Globus pallidus (tissue), 1 donor: ENCODE data around the gene HTR1A.
A peak's percentile ranks its signal among the peaks of the same experiment; 100 is the strongest.

Experiments used
- DNase-seq: peaks from one replicate; pipeline ENCODE4 v3.0.0-alpha.2; 2015; ENCODE audit warnings: low spot score

HTR1A gene

DNA sequence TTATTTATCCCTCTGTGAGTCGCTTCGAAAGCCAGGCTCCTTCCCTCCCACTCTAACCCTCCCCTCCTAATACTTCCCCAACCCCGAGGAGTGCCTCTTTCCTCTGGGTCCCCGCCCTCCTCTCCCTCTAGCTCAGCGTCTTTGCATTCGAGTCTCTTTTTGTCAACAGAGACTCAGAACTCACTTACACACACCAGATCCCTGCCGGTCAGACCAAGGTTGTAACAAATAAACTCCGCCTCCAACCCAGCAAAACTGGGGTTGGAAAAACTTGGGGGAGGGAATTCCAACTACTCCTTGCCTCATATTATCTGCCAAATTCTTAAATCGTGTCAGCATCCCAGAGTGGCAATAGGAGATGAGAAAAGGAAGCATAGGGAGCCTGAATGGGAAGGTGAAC is at the start of gene HTR1A:
Gene HTR1A (minus strand): TSS at position 167 of the 400 bp plus-strand sequence. CDS start 726 bp downstream, outside the sequence.
- DNase-seq, result no peak

- no peak for DNase-seq
Observed at GRCh38 chr5:64003966-64004365, 41.7 kb upstream of the HTR1A start.

DNA sequence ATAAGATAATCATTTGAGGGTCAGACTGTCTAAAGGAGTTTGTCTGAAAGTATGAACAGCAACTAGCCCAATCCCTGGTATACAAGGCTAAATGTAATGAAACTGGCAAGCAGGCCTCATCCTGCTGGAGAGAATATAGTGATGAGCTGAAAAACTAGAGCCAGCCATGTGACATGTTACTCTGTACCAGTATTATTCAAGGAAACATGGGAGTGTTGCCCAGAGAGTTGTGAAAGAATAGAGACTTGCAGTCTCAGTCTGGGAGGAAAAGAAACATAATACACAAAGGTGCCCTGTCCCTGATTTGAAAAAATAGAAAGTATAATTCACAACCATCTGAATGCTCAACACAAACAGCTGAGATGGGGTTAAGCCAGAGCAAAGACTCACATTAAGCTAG is 37.9 kb upstream of the HTR1A start:
- peak; percentile 71 for DNase-seq

GRCh38 chr5:63987053-63987452 is 24.8 kb upstream of the HTR1A start:
- no peak for DNase-seq

- DNase-seq, result no peak
Observed at GRCh38 chr5:63981864-63982263, 19.6 kb upstream of the HTR1A start.

GRCh38 chr5:63963926-63964325 is 1.7 kb upstream of the HTR1A start:
- DNase-seq, result no peak

GRCh38 chr5:63963080-63963735 is 963 bp upstream of the HTR1A start:
- peak; percentile 58 for DNase-seq

- no peak for DNase-seq
Observed at GRCh38 chr5:63961598-63962161, 565 bp downstream of the HTR1A start.

DNA sequence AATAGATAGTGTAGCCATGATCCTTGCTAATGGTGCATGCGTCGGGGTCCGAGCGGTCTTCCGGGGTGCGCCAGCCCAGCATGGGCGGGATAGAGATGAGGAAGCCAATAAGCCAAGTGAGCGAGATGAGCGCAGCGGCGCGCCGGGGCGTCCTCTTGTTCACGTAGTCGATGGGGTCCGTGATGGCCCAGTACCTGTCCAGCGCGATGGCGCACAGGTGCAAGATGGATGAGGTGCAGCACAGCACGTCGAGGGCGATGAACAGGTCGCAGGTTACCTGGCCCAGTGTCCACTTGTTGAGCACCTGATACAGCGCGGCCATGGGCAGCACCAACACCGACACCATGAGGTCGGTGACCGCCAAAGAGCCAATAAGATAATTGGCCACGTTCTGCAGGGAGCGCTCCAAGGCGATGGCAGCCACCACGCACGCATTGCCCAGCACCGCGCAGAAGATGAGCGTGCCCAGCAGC is 1.1 kb downstream of the HTR1A start:
- no peak for DNase-seq

DNA sequence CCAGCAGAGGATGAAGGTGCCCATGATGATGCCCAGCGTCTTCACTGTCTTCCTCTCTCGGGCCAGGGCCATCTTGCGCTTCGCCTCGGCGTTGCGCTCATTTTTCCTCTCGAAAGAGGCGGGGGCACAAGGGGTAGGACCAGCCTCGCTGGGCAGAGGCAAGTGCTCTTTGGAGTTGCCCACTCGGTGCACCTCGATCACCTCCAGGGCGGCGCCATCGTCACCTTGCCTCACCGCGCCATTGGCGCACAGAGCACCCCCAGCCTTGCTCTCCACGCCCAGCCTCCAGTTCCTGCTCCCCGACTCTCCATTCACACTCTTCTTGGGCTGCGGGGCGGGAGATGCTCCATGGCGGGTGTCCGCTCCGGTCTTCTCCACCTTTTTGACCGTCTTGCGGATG is 1.6 kb downstream of the HTR1A start:
- no peak for DNase-seq

DNA sequence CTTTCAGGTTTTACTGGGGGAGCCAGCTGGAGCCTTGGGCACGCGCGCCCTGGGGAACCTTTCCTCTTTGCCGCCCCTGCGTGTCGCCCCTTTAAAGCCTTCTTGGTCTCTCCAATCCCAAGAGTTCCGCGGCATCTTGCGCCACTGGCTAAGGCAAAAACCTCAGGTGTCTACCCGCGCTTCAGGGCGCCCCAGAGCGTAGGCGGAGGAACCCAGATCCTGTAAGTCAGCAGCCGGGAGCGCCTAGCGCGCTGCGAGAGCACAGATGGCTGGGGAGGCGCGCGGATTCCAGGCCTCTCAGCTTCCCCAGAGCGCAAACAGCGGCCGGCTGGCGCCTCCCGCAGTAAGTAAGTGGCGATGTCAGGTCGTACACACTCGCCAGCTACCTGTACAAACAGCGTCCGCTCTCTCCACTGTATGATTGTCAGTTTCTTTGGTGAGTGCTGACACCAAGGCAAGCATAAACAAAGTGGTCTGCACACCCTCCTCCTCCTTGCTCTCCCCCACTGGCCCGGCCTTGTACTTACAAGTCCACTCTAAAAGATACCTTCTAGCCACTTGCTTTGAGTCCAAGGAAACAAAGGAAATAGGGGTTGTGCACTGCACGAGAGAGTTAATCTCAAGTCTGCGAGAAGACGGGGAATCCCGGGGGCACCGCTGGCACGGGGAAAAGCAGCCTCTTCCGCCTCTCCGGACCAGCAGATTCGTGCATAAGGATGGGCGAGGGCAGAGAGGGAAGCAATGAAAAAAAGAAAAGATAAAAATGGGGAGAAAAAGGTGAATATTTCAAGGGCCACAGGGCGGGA is 2.9 kb downstream of the HTR1A start:
- peak; percentile 6 for DNase-seq

- no peak for DNase-seq
Observed at GRCh38 chr5:63958654-63959053, 3.6 kb downstream of the HTR1A start.

DNA sequence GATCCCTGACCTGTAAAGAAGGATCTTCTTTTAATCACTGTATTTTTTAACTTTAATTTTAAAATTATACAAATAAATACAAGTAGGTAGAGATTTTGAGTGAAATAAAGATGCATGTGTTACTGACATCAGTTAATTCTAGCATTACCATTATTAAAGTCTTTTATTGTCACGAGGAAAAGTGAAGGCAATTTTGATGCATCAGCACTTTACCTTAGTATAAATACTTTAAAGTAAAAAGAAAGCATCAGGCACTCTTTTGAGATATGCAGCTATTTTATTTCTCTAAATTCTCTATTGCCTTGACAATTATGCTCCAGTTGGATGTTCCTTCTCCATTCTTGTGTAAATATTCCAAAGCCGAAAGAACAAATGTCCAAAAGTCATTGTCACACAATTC is 4.6 kb downstream of the HTR1A start:
- no peak for DNase-seq

GRCh38 chr5:63953217-63953616 is 9.0 kb downstream of the HTR1A start:
- no peak for DNase-seq

GRCh38 chr5:63935103-63935502 is 27.1 kb downstream of the HTR1A start:
- no peak for DNase-seq

DNA sequence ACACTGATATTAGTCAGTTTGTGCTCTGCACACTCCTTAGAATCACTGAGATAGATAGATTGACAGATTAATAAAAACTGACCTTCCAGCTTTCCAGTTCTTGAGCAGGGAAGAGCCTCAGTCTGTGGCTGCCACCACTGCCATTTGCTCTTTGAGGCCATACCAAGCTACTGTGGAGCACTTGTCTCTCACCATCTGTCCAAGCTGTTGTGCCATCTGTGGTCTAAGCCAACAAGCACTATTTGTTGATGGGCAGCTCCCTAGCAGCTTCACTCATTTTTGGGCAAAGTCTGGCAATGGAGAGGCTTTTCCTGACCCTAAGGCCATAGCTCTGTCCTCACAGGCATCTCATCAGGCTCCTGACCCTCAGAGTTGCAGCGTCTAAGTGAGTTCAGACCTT is 30.4 kb downstream of the HTR1A start:
- no peak for DNase-seq

DNA sequence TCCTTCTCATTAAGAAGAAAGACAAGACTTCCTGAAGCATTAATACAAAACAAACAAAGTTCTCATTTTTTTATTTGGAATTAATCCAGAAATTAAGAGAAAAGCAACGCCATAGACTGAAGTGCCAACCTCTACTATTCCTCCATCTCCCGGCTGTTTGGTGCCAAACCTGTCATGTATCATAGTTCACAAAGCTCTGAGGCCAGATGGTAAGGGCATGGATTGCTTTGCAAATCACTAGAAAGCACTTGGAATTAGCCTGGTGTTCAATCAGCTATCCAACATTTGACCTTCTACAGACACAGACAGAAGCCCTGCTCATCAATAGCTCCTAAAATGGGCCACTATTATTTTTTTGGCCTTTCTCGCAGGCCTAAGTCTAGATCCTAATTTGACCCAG is 33.8 kb downstream of the HTR1A start:
- no peak for DNase-seq

DNA sequence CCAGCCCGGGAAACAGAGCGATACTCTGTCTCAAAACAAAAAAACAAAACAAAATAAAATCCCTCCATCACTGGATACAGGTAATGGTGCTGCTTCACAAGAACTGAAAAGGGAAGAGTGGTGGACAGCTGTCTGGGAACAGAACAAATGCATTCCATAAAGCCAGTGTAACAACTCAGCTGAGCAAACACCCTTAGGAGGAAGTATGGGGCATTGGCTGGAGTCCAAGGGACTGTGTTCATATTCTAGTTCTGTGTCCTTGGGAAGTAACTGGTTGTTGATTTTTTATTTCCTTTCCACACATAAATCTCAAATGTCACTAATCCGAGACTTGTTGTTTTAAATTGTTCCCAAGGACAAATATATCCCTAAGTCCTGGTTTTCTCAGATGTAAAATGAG is 38.3 kb downstream of the HTR1A start:
- DNase-seq, result no peak

DNA sequence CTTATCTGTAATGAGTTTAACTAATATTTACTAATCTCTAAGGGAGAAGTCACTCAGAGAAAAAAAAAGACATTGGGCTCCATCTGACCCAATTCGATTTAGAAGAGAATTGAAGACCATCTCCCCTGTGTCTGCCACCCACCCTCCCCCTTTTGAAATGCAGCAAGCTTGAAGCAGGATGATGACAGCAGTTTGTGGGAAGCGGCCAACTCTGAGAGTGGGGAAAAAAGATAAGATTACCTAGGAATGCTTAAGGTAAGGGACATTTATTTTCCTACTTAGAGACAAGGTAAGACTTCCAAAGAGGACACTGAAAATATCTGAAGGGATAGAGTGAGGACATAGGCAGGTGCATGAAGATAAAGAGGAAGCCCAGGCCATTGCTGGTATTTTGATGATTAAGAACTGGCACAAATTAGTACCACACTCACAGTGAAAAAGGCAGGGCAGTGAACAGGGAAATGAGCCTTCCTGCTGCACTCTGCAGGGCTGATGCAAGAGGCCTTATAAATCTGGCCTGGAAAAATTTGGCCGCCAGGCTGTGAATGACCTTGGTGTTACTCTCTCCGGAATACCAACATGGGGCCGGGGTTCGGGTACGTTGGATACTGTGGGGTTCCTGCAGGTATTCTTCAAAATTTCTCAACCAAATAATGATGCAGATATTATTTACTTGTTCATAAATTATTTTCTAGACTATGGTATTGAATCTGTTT is 42.3 kb downstream of the HTR1A start:
- DNase-seq, result no peak

DNA sequence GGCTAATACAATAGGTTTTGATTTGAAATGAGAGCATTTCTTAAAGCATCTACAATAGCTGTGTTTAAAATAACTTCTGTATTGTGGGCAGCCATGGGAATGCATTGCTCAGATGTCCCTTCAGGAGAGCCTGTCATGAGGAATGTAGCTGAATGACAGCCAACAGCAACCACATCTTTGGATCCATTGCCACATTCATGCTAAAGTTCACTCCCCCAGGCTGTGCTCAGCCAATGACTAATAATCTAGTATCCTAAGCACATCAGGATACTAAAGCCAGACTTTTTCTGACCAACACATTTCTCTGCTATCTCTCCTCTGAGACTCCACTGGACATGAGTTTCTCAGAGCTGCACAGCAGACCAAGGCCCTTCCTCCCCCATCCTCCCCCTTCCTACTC is 45.5 kb downstream of the HTR1A start:
- no peak for DNase-seq

DNA sequence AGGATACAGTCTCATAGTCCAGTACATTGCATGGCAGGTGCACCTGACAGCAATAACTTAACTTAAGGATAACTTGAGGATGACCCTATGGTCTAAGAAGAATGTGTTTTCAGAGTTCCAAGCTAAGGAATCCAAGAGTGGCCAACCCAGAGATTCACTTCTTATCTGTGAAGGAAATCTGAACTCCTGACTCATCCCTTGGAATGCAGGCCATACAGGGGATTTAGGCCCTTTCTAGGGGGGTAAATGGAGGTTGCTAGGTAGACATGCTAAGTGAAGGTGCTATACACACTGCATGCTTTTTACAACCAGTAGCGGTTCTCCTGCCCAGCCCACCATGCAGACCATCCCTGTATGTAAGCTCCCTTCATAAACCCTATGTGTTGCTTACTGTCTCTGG is 50.4 kb downstream of the HTR1A start:
- DNase-seq, result no peak
